Motor neuron (in vitro differentiated cells): ENCODE data around the gene THRAP3. TPM values are rescaled to one million over a fixed set of nuclear protein-coding genes. Genes with fewer than 3 reads are reported as not detected.

Source experiments
- ATAC-seq, 8 experiments: fragments of 200-7000 bp; cut with Tn5 transposase; replicated peaks in 6 of 8; 2 replicates each; pipeline ENCODE4 v1.8.0; 2021; ENCODE audit warnings: mild to moderate bottlenecking in 8 of 8, moderate library complexity in 8 of 8
- H3K27ac ChIP-seq, 2 donors: fragments of 250-450 bp; sonication (Bioruptor Pico); 2 replicates each; pipeline ENCODE4 v1.9.0; 2021; ENCODE audit warnings: antibody characterized with exemption in 2 of 2, mild to moderate bottlenecking in 2 of 2, moderate library complexity in 1 of 2
- H3K4me1 ChIP-seq, 2 donors: fragments of 250-450 bp; sonication (Bioruptor Pico); replicated peaks in 1 of 2; 2 replicates each; pipeline ENCODE4 v1.6.1; 2021; ENCODE audit warnings: antibody characterized with exemption in 2 of 2, mild to moderate bottlenecking in 2 of 2, moderate library complexity in 1 of 2
- H3K4me3 ChIP-seq, 5 donors: fragments of 250-450 bp; sonication (Bioruptor Pico); 2 replicates each; pipeline ENCODE4 v1.9.0; 2021; ENCODE audit warnings: antibody characterized with exemption in 5 of 5, mild to moderate bottlenecking in 5 of 5, moderate library complexity in 4 of 5
- WGBS, 10 experiments: fragments of 450-650 bp; shearing (Covaris generic); methylation state at CpG; one replicate each; pipeline ENCODE4 v1.0.0; 2022; 5-methylcytosine and 5-hydroxymethylcytosine counted together
- in situ Hi-C, 9 experiments: fragments of 400-800 bp; cut with MboI; loops; one replicate each; pipeline ENCODE4 v1.15.0; 2021; ENCODE audit warnings: low sequenced_read_pairs in 9 of 9, low pct_unique_long_range_greater_than_20kb in 2 of 9; ENCODE audit not compliant: unreplicated experiment in 9 of 9
- total RNA-seq, 8 experiments: library from RNA; unstranded; fragments of 300-600 nt; gene quantifications; 2 replicates each; pipeline versions ENCODE4 v1.2.3 to v1.2.4, GENCODE V29; 2022

Gene THRAP3
- total RNA-seq, 8 experiments from 2014 or later: 72.6 to 139 (median 104) TPM

- Histone ChIP-seq H3K4me3 (no peak overlapping the region), H3K27ac (no peak overlapping the region), H3K4me1 (peaks cover 19 to 28% of the 10 kb centered on the region in 2 donors)
- WGBS, 10 experiments: 74 to 100% (median 82%) methylated on average over 1 to 5 of the region's 6 CpGs; no CpG with 5 or more reads in 5 of the 10 experiments
- ATAC-seq: no peak
- in situ Hi-C loops: no loop called here
Observed at GRCh38 chr1:36328088-36328480, 103.8 kb downstream of the THRAP3 start.

DNA sequence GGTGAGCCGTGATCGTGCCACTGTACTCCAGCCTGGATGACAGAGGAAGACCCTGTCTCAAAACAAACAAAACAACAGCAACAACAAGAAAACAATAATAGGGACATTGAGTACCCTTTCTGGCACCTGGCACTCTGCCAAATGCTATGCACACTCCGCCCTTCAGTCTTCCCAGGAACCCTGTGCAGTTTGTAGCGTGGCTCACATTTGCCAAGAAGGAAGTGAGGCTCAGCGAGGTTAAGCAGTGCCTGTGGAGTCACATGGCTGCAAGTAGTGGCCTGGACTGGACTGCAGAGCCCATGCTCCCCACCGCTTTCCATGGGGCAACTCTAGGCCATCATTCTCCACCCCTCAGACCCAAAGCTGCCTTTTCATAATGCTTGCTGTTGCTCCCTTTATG is 104.5 kb downstream of the THRAP3 start:
- Histone ChIP-seq H3K27ac (no peak overlapping the region), H3K4me1 (peaks cover 19 to 28% of the 10 kb centered on the region in 2 donors), H3K4me3 (no peak overlapping the region)
- WGBS, 10 experiments: 0 to 100% (median 77%) methylated on average over 1 to 6 of the region's 6 CpGs; no CpG with 5 or more reads in 2 of the 10 experiments
- ATAC-seq: peak in 5 of 8 experiments; percentile 26 to 66 (median 28)
- in situ Hi-C loops: no loop called here

DNA sequence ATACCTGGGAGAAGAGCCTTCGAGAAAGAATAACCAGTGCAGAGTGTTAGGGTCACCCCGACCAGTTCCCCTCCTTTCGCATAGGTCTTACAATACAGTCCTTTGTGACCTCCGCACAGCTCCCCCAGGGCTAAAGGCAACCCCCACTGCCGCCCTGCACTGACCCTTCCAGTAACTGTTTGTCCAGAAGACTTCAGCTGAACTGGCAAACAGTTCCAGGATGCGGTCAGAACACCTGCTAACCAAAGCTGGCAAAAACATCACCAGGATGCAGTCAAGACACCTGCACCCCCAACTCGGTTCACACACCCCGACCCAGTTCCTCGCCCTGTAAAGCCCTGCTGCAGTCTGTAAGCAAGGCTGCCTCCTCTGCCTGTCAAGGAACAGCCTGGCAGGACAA is 105.6 kb downstream of the THRAP3 start:
- Histone ChIP-seq H3K4me3 (no peak overlapping the region), H3K27ac (no peak overlapping the region)

GRCh38 chr1:36330940-36331339 is 106.7 kb downstream of the THRAP3 start:
- no peak overlapping the region for H3K4me3 ChIP-seq
- H3K27ac ChIP-seq: no peak overlapping the region
- ATAC-seq: no peak
- in situ Hi-C loops: no loop called here
- 90 to 100% (median 93%) methylated on average over 2 to 15 of the region's 15 CpGs for WGBS, 10 experiments
- peaks cover 7 to 15% of the 10 kb centered on the region in 2 donors for H3K4me1 ChIP-seq

More for the DNA sequence above, 105.6 kb downstream of the THRAP3 start:
- H3K4me1 ChIP-seq: peaks cover 9 to 19% of the 10 kb centered on the region in 2 donors
- no peak for ATAC-seq
- 86 to 100% (median 91%) methylated on average over 1 to 9 of the region's 9 CpGs; no CpG with 5 or more reads in 2 of the 10 experiments for WGBS, 10 experiments
- in situ Hi-C loops: no loop called here

DNA sequence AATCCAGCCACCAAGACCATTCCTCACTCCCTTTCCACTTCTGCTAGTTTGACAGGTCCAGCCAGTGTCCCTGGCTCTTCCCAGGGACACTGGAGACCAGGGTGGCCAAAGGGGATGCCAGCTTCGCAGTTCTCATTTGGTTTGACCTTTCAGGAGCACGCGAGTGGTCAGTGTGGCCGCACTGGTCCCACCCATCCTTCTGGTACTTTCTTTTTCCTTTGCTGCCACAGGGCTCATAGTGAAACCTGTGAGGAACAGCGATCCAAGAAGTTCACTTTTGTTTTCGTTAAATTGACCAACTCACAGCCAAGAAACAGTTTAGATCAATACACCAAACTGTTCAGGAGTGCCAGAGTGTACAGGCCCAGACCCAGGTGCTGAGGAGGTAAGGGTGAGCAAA is 113.6 kb downstream of the THRAP3 start:
- no peak overlapping the region for H3K27ac ChIP-seq
- in situ Hi-C loops: no loop called here
- no peaks in the 10 kb centered on the region for H3K4me1 ChIP-seq
- no peak for ATAC-seq
- no peak overlapping the region for H3K4me3 ChIP-seq
- 89 to 100% (median 100%) methylated on average over 1 to 6 of the region's 6 CpGs; no CpG with 5 or more reads in 5 of the 10 experiments for WGBS, 10 experiments

GRCh38 chr1:36339215-36339614 is 115.0 kb downstream of the THRAP3 start:
- 80 to 100% (median 90%) methylated on average over 1 to 4 of the region's 7 CpGs; no CpG with 5 or more reads in 6 of the 10 experiments for WGBS, 10 experiments
- Histone ChIP-seq H3K27ac (no peak overlapping the region), H3K4me3 (no peak overlapping the region), H3K4me1 (no peaks in the 10 kb centered on the region)
- in situ Hi-C loops: no loop called here
- ATAC-seq: peak in 3 of 8 experiments; percentile 6 to 17 (median 8)

- Histone ChIP-seq H3K4me1 (no peaks in the 10 kb centered on the region), H3K27ac (no peak overlapping the region), H3K4me3 (no peak overlapping the region)
- in situ Hi-C loops: no loop called here
- WGBS, 10 experiments: 53 to 75% (median 70%) methylated on average over 2 to 3 of the region's 9 CpGs; no CpG with 5 or more reads in 7 of the 10 experiments
- no peak for ATAC-seq
Observed at GRCh38 chr1:36339615-36340014, 115.4 kb downstream of the THRAP3 start.

GRCh38 chr1:36341626-36342320 is 117.5 kb downstream of the THRAP3 start:
- peak in 6 of 8 experiments; percentile 1 to 19 (median 11) for ATAC-seq
- in situ Hi-C loops: no loop called here
- H3K4me3 ChIP-seq: no peak overlapping the region
- H3K27ac ChIP-seq: no peak overlapping the region
- 63 to 93% (median 88%) methylated on average over 1 to 20 of the region's 34 CpGs; no CpG with 5 or more reads in 4 of the 10 experiments for WGBS, 10 experiments
- no peaks in the 10 kb centered on the region for H3K4me1 ChIP-seq

- 81 to 90% (median 87%) methylated on average over 4 to 9 of the region's 10 CpGs; no CpG with 5 or more reads in 6 of the 10 experiments for WGBS, 10 experiments
- in situ Hi-C loops: no loop called here
- H3K27ac ChIP-seq: no peak overlapping the region
- H3K4me3 ChIP-seq: no peak overlapping the region
- ATAC-seq: peak; percentile 21 to 84 (median 48)
- no peaks in the 10 kb centered on the region for H3K4me1 ChIP-seq
Observed at GRCh38 chr1:36342426-36343185, 118.4 kb downstream of the THRAP3 start.

DNA sequence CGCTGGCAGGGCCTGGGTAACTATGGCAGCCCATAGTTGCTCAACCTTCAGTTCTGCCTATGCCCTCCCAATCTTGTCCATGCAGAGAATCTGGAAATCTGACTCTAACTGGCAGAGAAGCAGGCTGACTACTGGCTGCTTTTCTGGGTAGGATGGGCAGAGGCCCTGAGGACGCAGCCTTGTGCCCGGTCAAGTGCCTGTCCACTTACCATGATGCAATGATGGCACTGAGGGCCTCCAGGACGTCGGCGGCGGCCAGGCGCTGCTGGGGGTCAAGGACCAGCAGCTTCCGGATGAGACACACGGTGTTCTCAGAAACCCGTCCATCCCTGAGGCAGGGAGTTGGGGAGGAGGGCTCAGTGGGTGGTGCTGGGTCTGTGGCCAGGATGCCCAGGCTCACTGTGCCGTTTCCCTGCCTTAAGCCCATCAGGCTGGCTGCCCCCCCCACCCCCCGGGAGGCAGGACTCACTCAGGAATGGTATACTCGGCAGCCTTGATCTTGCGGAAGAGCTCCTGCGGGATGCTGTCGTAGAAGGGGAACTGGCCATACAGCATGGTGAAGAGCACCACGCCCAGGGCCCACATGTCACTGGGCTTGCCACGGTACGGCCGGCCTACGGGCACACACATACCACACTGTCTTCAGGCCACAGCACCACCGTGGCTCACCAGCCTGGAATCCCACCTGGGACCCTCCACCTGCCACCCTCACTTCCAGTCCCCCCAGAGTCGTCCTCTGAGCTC is 119.6 kb downstream of the THRAP3 start:
- Histone ChIP-seq H3K27ac (no peak overlapping the region), H3K4me1 (no peaks in the 10 kb centered on the region), H3K4me3 (no peak overlapping the region)
- ATAC-seq: no peak
- 91 to 100% (median 97%) methylated on average over 2 to 15 of the region's 24 CpGs; no CpG with 5 or more reads in 4 of the 10 experiments for WGBS, 10 experiments
- in situ Hi-C loops: no loop called here

GRCh38 chr1:36344395-36344680 is 120.1 kb downstream of the THRAP3 start:
- WGBS, 10 experiments: 88 to 92% (median 90%) methylated on average over 2 to 5 of the region's 8 CpGs; no CpG with 5 or more reads in 6 of the 10 experiments
- Histone ChIP-seq H3K4me3 (no peak overlapping the region), H3K27ac (no peak overlapping the region), H3K4me1 (no peaks in the 10 kb centered on the region)
- ATAC-seq: no peak
- in situ Hi-C loops: no loop called here

DNA sequence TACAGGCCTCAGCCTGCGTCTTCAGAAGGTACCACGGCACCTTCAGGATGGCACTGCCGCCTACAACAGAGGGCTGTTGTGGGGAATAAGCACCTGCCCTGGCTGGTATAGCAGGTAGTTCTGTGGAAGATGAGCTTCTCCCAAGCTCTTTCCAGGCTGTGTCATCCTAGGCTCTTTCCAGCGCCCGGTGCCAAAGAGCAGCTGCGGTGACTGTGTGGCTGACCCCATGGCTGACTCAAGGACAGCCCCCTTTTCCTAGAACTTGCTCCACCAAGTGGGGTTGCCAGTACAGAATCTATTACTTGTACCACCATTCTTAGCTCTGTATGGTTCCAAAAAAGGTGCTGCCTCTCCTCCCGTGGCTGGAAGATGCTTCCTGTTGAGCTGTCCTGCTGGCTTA is 121.1 kb downstream of the THRAP3 start:
- ATAC-seq: no peak
- H3K27ac ChIP-seq: no peak overlapping the region
- 82 to 88% (median 86%) methylated on average over 3 to 5 of the region's 7 CpGs; no CpG with 5 or more reads in 6 of the 10 experiments for WGBS, 10 experiments
- no peaks in the 10 kb centered on the region for H3K4me1 ChIP-seq
- in situ Hi-C loops: no loop called here
- no peak overlapping the region for H3K4me3 ChIP-seq
